Measurements from ENCODE around the gene MARCO. TPM values are rescaled to one million over a fixed set of nuclear protein-coding genes. Genes with fewer than 3 reads are reported as not detected.

MARCO gene, protein sequence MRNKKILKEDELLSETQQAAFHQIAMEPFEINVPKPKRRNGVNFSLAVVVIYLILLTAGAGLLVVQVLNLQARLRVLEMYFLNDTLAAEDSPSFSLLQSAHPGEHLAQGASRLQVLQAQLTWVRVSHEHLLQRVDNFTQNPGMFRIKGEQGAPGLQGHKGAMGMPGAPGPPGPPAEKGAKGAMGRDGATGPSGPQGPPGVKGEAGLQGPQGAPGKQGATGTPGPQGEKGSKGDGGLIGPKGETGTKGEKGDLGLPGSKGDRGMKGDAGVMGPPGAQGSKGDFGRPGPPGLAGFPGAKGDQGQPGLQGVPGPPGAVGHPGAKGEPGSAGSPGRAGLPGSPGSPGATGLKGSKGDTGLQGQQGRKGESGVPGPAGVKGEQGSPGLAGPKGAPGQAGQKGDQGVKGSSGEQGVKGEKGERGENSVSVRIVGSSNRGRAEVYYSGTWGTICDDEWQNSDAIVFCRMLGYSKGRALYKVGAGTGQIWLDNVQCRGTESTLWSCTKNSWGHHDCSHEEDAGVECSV
- 0.80 TPM for total RNA-seq

DNA sequence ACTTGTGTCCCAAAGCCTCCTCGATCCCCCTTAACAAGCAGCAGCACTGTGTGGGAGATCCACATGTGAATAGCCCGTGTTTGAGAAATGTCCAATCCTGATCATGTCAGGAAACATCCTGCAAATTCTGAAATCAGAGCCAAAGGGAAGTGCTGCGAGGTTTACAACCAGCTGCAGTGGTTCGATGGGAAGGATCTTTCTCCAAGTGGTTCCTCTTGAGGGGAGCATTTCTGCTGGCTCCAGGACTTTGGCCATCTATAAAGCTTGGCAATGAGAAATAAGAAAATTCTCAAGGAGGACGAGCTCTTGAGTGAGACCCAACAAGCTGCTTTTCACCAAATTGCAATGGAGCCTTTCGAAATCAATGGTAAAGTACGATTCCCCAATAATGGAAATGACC, at the start of gene MARCO:
MARCO (plus strand) TSS at position 164 of the 400 bp plus-strand sequence; CDS start at position 271, 107 bp downstream.
- ATAC-seq = no peak

GRCh38 chr2:118893100-118893499, 48.9 kb upstream of the MARCO start:
- no peak for ATAC-seq

GRCh38 chr2:118902266-118903028, 39.5 kb upstream of the MARCO start:
- ATAC-seq = peak; percentile 48

- no peak for ATAC-seq
Observed at GRCh38 chr2:118903029-118903351, 39.0 kb upstream of the MARCO start.

DNA sequence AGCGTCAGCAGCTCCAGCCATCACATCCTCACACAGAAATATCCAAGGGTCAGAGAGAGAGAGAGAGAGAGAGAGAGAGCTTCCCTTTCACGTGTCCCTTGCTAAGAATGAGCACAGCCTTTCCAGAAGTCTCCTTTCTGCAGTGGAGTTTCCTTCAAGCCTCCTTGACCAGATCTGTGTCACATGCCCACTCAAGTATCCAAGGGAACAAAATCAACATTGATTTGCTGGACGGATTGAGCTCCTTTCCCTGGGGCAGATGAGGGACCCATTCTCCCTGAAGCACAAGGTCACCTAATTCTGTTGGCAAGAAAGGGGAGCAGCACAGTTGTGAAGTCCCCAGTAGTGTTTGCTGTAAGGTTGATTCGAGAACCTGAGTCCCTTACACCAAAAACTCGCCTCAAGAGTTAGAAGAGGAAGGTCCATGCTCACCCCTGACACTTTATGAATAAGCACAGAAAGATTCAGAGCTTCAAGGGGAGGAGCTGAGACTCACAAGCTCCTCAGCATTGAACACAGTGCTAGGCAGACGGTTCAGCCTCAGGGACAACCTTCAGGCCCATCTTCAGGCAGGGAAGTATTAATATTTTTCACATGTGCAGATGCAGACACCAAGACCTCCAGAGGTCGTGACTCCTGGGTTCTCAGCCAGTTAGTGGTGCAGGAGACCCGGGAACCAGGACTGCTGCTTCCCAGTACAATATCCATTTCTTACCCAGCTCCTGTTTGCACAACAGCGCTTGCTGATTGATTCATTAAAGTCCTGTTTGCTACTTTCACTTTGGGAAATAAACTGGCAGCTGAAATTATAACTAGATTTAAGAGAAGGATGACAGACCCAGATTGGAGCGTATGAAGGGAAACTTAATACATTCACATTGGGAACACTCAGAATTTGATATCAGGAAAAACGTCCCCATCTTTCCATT, 38.2 kb upstream of the MARCO start:
- peak; percentile 32 for ATAC-seq

DNA sequence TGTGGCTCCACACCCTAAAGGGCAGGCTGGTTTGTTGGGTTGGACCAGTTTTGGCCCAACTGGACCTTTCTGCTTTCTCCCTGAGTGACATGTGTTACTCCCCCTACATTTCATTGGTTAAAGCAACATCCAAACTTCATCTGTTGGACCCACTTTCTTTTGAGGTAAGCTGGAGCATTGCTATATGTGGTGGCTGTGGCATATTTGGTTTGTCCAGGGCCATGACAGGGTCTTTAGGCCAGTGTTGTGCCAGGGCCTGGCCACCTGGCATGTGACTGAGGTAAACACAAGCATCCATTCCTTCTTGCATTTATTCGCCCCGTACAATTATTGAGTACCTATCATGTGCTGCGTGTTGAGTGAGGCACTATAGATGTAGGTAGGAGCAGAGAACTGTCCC, 36.8 kb upstream of the MARCO start:
- ATAC-seq = peak; percentile 43

GRCh38 chr2:118906186-118906585, 35.8 kb upstream of the MARCO start:
- ATAC-seq = no peak

GRCh38 chr2:118907759-118908158, 34.2 kb upstream of the MARCO start:
- ATAC-seq = no peak

- no peak for ATAC-seq
Observed at GRCh38 chr2:118909191-118909590, 32.8 kb upstream of the MARCO start.

- no peak for ATAC-seq
Observed at GRCh38 chr2:118911166-118911856, 30.7 kb upstream of the MARCO start.

GRCh38 chr2:118911936-118912335, 30.1 kb upstream of the MARCO start:
- ATAC-seq = no peak

GRCh38 chr2:118913131-118913802, 28.7 kb upstream of the MARCO start:
- peak; percentile 82 for ATAC-seq

DNA sequence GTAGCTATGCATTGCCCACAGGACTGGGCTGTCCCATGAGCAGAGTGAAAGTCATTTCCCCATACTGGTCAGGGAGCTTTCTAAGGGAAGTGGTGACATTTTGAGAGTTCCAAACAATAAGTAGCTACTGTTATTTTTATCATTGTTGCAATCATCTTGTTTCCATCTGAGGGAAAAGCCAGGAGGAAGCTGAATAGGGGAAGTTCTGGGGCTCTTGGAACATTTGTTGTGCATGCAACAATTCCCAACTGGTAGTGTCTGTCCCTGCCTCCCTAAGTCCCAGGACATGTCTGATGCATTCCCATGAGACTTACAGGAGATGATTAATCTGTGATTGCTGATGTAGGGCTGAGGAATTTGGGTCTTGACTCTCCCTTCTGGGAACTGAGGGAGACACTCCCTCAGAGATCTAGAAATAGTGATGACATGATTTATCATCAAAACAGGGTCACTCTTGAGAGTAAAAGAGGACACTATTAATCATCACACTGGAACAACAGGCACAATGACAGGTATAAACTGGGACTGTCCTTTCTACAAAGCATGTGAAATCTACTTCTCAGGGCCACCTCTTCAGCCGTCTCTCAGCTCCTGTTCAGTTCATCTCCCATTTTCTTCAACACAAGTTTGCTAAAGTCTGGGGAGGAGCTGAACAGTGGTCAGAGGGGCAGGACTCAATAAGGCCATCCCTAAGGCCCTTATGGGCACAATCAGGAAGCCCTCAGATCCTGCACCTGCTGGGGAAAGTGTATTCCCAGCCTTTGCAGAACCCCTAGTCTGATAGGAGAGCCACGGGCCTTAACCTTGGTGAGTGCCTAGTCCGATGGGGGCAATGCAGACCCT, 28.0 kb upstream of the MARCO start:
- peak; percentile 91 for ATAC-seq

GRCh38 chr2:118914721-118915453, 27.1 kb upstream of the MARCO start:
- ATAC-seq = no peak

- no peak for ATAC-seq
Observed at GRCh38 chr2:118918017-118918416, 24.0 kb upstream of the MARCO start.

- no peak for ATAC-seq
Observed at GRCh38 chr2:118921646-118922045, 20.3 kb upstream of the MARCO start.

- no peak for ATAC-seq
Observed at GRCh38 chr2:118922254-118922653, 19.7 kb upstream of the MARCO start.

GRCh38 chr2:118923371-118923770, 18.6 kb upstream of the MARCO start:
- no peak for ATAC-seq

GRCh38 chr2:118925476-118925875, 16.5 kb upstream of the MARCO start:
- no peak for ATAC-seq

DNA sequence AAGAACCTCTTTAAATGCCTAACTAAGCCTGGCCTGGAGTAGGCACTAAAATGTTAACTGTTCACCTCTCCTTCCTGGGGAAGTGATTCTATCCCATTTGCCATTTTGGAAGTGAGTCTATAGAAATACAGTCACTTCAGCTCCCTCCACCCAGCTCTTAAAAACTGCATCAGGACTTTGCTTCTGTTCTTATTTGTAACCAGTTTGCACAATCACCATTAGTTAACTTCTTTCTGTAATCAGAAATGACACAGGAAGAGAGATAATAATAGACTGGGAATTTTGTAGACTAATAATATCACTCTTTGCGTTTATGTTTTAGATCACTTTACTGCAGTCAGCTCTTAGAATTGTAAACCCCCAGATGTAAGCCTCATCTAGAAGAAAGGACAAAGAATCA, 16.0 kb upstream of the MARCO start:
- no peak for ATAC-seq

Data from esophagus mucosa (tissue), 1 donor.